NOMO-1 treated with DMSO at 0.1 percent for 48 hours (cell line): ENCODE results near the gene MSRB1.

ENCODE experiments used
- DNase-seq: peaks from one replicate; lab custom pipeline; 2025; ENCODE audit not compliant: unreplicated experiment; lab: John Stamatoyannopoulos, UW

The MSRB1 gene

GRCh38 chr16:1942810-1943726 lies at the start of gene MSRB1:
Gene MSRB1 (minus strand): TSS chr16:1943199. CDS start chr16:1943156, 43 bp downstream.
- DNase-seq: peak; percentile 99

GRCh38 chr16:1991948-1992703 lies 49.1 kb upstream of the MSRB1 start:
- DNase-seq: peak; percentile 80

- DNase-seq: no peak
These were observed 48.6 kb upstream of the MSRB1 start for GRCh38 chr16:1991588-1991947.

- no peak for DNase-seq
These were observed 48.1 kb upstream of the MSRB1 start for GRCh38 chr16:1991135-1991551.

GRCh38 chr16:1990351-1991134 lies 47.5 kb upstream of the MSRB1 start:
- DNase-seq: no peak

GRCh38 chr16:1990101-1990350 lies 47.0 kb upstream of the MSRB1 start:
- DNase-seq: no peak

- DNase-seq: no peak
These were observed 46.5 kb upstream of the MSRB1 start, which contains the start of gene SYNGR3 for GRCh38 chr16:1989209-1990100. Gene SYNGR3 (plus strand): TSS chr16:1989970. CDS start chr16:1990103, 133 bp downstream.

GRCh38 chr16:1987198-1987597 lies 44.2 kb upstream of the MSRB1 start:
- DNase-seq: no peak

GRCh38 chr16:1985466-1986150 lies 42.6 kb upstream of the MSRB1 start:
- no peak for DNase-seq

GRCh38 chr16:1984347-1985225 lies 41.6 kb upstream of the MSRB1 start:
- no peak for DNase-seq

- peak; percentile 86 for DNase-seq
These were observed 40.7 kb upstream of the MSRB1 start, which contains the start of gene GFER for GRCh38 chr16:1983544-1984346. Gene GFER (plus strand): TSS chr16:1984193. CDS start chr16:1984219, 26 bp downstream.

- no peak for DNase-seq
These were observed 40.1 kb upstream of the MSRB1 start for GRCh38 chr16:1982991-1983543.

- DNase-seq: no peak
These were observed 39.0 kb upstream of the MSRB1 start for GRCh38 chr16:1982013-1982433.

GRCh38 chr16:1981398-1981836 lies 38.4 kb upstream of the MSRB1 start, which contains the start of gene NOXO1:
Gene NOXO1 (minus strand): TSS chr16:1981469. CDS start chr16:1981179, 290 bp downstream.
- DNase-seq: no peak

GRCh38 chr16:1980770-1981087 lies 37.7 kb upstream of the MSRB1 start:
- DNase-seq: no peak

- DNase-seq: no peak
These were observed 37.2 kb upstream of the MSRB1 start for GRCh38 chr16:1980030-1980769.
